Gastroesophageal sphincter (tissue), 3 donors: Measurements from ENCODE around the gene SREBF2.

Experiments
- CTCF ChIP-seq, 4 experiments: fragments of 200-600 bp in 2 of 4; fragments of 450-650 bp in 2 of 4; sonication (generic) in 1 of 4; IDR thresholded peaks; one replicate each; pipeline ENCODE4 v1.5.1; 2017 to 2019; ENCODE audit warnings: antibody characterized with exemption in 4 of 4, mild to moderate bottlenecking in 2 of 4, moderate library complexity in 2 of 4
- EP300 ChIP-seq: sonication (generic); formaldehyde crosslinking; IDR thresholded peaks from one replicate; pipeline ENCODE4 v1.6.1; 2017; ENCODE audit warnings: antibody characterized with exemption, mild to moderate bottlenecking
- POLR2A ChIP-seq, 2 donors: fragments of 450-650 bp; IDR thresholded peaks; one replicate each; pipeline ENCODE4 v1.6.1; 2017; ENCODE audit warnings: antibody characterized with exemption in 2 of 2, mild to moderate bottlenecking in 2 of 2, moderate library complexity in 1 of 2
- POLR2AphosphoS5 ChIP-seq: sonication (generic); formaldehyde crosslinking; IDR thresholded peaks from one replicate; pipeline ENCODE4 v1.6.1; 2017; ENCODE audit warnings: antibody characterized with exemption

- TF ChIP-seq EP300 (no peak), CTCF (IDR thresholded peaks at IDR 0.05) (no peak), POLR2A (IDR thresholded peaks at IDR 0.05) (no peak), POLR2AphosphoS5 (no peak)
These were observed 83.0 kb downstream of the SREBF2 start for GRCh38 chr22:41915786-41916493.
